MG63 (cell line): ENCODE results near the gene LAMTOR2. TPM values are rescaled to one million over a fixed set of nuclear protein-coding genes. Genes with fewer than 3 reads are reported as not detected.

Experiments used
- DNase-seq: peaks from one replicate; pipeline ENCODE4 v3.0.0-alpha.2; 2020
- H3K27me3 ChIP-seq: fragments of 250-450 bp; sonication (Bioruptor Pico); 2 replicates; pipeline ENCODE4 v1.5.1; 2020; ENCODE audit warnings: mild to moderate bottlenecking, moderate library complexity
- H3K36me3 ChIP-seq: fragments of 250-450 bp; sonication (Bioruptor Pico); 2 replicates; pipeline ENCODE4 v1.5.1; 2020; ENCODE audit warnings: mild to moderate bottlenecking, moderate library complexity
- H3K4me3 ChIP-seq: fragments of 250-450 bp; sonication (Bioruptor Pico); 2 replicates; pipeline ENCODE4 v1.5.1; 2020; ENCODE audit warnings: mild to moderate bottlenecking, moderate library complexity
- H3K9me3 ChIP-seq: fragments of 250-450 bp; sonication (Bioruptor Pico); 2 replicates; pipeline ENCODE4 v1.5.1; 2020; ENCODE audit warnings: mild to moderate bottlenecking, moderate library complexity
- total RNA-seq: library from RNA; depleted of rRNA; stranded (reverse); fragments of >200 nt; shearing (Covaris generic); gene quantifications from 2 replicates; pipeline ENCODE4 v1.2.3, GENCODE V29; 2014; ENCODE audit warnings: low replicate concordance

The LAMTOR2 gene
- total RNA-seq, 1 experiment from 2014 or later: 16.9 TPM

DNA sequence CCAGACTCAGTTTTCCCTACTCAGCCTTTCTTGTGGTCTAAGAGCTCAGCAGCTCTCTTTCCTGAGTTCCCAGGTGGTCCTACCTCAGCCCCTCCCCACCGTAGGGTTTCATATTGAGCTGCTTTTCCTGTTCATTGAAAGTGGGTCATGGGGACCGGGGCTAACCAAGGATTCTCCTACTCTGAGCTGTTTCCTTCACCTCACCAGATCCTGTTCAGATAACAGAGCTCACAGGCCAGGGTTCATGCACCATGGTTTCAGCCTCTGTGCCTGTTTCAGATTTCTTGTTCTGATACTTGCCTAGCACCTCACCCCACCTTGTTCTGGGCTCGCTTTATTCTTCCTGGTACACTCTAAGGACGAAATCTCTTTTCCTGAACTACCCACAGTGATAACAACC, 9.5 kb upstream of the LAMTOR2 start:
- Histone ChIP-seq H3K27me3 (no peaks in the 10 kb centered on the region), H3K36me3 (peaks cover 71% of the 10 kb centered on the region), H3K9me3 (no peaks in the 10 kb centered on the region), H3K4me3 (no peak overlapping the region)
- DNase-seq: no peak

DNA sequence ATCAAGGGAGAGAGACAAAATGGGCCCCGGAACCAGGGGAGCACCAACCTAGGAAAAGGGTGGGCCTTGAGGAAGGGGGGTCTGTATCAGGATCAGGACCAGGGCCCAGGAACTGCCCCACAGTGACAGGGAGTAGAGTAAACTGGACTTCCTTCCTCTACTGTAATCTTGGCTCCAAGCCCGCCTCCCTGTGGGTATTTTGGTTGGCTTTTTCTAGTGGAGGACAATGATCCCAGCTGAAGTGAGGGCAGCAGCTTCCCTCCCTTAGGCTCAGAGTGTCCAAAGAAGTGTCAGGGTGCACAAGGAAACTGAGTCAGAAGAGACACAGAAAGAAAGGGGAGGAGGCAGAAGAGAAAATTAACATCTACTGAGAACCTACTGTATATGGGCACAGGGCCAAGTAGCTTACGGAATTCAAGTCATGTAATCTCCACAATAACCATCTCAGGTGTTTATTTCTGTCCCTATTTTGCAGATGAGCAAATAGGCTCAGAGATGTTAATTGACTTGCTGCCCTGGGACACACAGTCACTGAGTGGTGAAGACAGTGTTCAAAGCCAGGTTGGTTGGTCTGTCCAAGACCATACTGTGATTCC, 5.8 kb upstream of the LAMTOR2 start:
- Histone ChIP-seq H3K9me3 (no peaks in the 10 kb centered on the region), H3K36me3 (peaks cover 47% of the 10 kb centered on the region), H3K4me3 (no peak overlapping the region), H3K27me3 (no peaks in the 10 kb centered on the region)
- peak; percentile 17 for DNase-seq

DNA sequence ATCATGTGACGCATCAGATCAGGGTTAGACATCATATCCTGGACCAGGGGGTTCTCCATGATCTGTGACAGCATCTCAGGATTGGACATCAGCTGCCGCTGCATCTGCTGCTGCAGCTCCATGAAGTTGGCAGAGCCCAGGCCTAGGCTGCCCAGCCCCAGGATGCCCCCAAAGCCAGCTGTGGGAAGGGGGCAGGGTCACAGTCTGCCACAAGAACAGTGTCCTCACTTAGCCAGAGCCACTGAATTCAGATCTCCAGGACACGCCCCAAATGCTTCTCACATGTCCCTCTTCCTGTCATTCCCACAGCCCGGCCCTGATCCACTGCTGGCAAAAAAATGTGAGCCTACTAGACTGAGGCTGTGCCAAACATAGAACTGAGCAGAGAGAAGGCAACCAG, 4.2 kb upstream of the LAMTOR2 start:
- no peak overlapping the region for H3K4me3 ChIP-seq
- no peak for DNase-seq
- no peaks in the 10 kb centered on the region for H3K27me3 ChIP-seq
- peaks cover 35% of the 10 kb centered on the region for H3K36me3 ChIP-seq
- H3K9me3 ChIP-seq: no peaks in the 10 kb centered on the region

DNA sequence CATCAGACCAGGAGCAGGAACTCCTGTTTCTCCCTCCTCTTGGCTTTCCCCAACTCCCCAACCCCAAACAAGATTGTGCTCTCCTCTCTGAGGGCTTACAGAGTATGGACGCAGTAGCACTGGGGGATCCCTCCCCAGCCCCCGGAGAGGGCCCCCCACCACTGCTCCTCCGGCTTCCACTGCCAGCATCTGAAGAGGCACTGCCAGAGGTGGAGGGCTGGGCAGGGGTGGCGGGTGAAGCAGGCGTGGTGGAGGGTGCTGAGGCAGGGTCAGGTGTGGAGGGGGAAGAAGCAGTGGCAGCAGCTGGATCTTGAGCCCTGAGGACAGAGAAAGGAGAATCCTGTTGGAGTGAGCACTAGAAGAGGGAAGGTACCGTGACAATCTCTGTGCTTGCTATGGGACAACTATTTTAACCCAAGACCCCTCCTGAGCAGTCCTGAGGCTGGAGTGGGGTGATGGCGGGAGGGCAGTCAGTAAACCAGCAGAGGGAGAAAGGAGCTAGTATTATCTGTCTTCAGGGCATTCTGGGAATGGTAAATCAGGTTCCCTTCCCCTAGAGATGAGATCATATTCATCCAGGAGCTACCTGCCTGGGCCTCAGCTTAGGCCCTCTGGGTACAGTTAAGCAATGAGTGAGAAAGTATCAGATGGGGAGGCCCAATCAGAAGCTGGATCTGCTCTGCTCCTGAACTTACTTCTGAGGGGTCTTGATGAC, 3.4 kb upstream of the LAMTOR2 start:
- H3K27me3 ChIP-seq: no peaks in the 10 kb centered on the region
- no peak overlapping the region for H3K4me3 ChIP-seq
- no peaks in the 10 kb centered on the region for H3K9me3 ChIP-seq
- peaks cover 33% of the 10 kb centered on the region for H3K36me3 ChIP-seq
- DNase-seq: no peak

DNA sequence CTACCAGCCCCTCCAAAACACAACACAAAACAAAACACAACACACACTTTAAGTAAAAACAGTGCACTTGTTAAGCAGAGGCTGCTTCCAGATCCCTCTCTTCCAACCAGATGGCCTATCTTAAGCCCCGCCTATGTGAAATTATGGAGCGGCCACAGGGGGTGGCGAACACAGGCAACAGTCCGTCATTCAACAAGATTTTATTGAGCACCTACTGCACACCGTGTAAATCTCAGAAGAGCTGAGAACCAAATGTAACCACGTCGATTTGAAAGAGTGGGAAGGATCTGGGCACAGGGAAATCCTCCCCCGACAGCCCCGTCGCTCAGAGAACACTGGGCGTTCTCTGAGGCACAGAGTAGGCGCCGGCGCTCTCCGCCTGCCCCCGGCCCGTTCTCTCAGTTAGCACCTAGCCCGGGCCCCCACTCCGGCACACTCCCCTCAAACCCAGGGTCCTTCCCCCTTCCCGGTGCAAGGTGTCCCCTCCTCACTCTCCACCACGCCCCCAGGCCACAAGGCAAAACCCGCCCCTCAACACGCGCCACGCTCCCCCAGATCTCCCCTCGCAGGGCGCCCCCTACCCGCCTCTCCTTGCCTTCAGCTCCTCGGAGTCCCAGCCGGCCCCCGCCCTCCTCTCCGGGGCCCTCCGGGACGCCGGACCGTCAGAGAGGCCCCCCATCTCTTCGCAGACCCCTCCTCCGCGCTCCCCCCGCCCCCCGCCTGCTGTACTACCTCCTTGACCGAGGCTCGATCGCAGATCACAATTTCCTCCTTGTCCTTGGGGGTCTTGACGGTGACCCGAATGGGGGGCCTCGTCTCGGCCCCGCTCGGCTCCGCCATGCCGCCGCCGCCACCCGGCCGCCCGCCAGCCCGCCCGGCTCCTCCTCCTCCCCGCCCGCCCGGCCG, 1.5 kb upstream of the LAMTOR2 start:
- no peaks in the 10 kb centered on the region for H3K27me3 ChIP-seq
- H3K4me3 ChIP-seq: peak overlapping the region; percentile 84
- peak; percentile 71 for DNase-seq
- no peaks in the 10 kb centered on the region for H3K9me3 ChIP-seq
- peaks cover 31% of the 10 kb centered on the region for H3K36me3 ChIP-seq

DNA sequence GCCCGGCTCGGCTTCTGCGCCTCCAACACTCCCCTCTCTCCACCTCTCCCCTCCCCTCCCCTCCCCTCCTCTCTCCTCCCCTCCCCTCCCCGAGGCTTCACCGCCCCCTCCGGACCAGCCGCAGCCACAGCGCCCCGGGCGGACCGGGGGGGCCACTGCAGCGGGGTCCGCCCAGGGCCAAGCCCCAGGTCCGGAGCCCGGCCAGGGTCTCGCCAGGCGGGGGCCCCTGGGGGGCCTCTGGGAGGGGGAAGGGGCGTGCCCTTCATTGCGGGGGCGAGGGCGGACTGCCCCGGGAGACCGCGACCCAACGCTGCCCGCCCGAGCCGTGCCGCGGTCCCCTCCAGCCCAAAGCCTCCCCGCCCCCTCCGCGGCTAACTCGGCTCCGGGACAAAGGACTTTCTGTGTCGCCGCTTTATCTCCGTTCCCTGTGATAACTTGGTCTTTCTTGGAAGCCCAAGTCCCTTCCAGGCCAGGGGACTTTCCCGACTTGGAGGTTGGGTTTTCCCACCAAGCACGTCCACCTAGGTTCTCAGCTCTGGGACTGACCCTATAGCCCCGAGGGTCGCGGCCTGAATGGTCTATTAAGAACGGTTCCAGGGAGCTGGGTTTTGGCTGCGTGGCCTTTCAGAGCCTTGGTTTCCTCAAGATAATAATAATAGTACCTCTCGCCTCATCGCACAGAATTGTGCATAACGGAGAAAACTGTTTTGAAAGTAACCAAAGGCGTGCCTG, 648 bp upstream of the LAMTOR2 start, which contains the start of gene UBQLN4:
TSS of gene UBQLN4 (minus strand) at position 31 of the 732 bp plus-strand sequence. CDS start 97 bp downstream, outside the sequence.
- H3K4me3 ChIP-seq: peak within 1 kb of the TSS; percentile 84
- no peaks in the 10 kb centered on the region for H3K27me3 ChIP-seq
- DNase-seq: peak; percentile 94
- no peaks in the 10 kb centered on the region for H3K9me3 ChIP-seq
- peaks cover 23% of the 10 kb centered on the region for H3K36me3 ChIP-seq

DNA sequence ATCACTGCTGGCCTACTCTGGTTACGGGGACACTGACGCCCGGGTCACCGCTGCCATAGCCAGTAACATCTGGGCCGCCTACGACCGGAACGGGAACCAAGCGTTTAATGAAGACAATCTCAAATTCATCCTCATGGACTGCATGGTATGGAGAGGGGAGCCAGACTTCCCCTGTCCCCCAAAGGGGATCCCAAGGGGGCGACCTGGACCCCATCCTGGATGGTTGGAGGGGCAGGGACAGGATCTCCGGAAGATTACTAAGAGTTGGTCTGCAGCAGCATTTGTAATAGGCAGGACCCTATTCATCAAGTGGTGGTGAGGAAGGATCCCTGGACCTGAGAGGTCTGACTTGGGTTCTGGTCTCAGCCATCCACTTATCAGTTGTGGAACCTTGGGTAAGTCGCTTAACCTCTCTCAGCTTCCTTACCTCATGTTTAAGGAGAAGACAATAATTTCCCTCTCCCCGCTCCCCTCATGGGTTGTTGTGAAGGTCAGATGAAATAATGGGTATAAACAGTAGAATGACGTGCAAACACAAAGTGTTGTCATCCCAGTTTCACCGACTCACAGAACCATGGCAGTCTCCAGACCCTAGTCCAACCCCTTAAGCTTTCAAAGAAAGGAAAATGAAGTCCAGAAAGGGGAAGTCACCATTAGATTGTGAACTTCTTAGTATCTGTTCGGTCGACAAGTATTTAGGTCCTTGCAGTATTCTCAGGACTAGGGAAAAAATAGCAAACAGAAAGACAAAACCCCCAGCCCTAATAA, 883 bp downstream of the LAMTOR2 start:
- H3K9me3 ChIP-seq: no peaks in the 10 kb centered on the region
- peak overlapping the region; percentile 84 for H3K4me3 ChIP-seq
- H3K27me3 ChIP-seq: no peaks in the 10 kb centered on the region
- peaks cover 8% of the 10 kb centered on the region for H3K36me3 ChIP-seq
- DNase-seq: no peak

DNA sequence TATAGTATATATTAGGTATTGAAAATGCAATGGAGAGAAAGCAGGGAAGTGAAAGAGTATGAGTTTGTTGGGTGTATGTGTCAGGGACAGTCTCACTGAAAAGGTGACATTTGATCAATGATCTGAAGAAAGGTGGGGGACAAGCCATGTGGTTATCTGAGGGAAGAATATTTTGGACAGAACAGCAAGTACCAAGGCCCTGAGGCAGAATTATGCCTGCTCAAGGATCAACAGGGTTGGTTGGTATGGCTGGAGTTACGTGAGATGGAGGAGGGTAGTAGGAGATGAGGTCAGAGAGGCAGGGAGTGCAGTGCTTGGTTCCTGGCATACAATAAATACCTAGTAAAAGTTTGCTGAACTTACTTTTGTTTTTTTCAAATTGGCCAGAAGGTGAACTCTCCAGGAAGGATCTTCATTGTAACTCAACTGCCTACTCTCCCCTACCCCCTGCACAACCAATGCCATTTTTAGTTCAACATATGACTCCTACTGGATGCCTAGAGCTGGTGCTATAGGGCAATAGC, 1.8 kb downstream of the LAMTOR2 start:
- H3K36me3 ChIP-seq: peaks cover 6% of the 10 kb centered on the region; the same call in 1 of the 2 replicates
- no peaks in the 10 kb centered on the region for H3K27me3 ChIP-seq
- DNase-seq: no peak
- no peak overlapping the region for H3K4me3 ChIP-seq
- H3K9me3 ChIP-seq: no peaks in the 10 kb centered on the region

DNA sequence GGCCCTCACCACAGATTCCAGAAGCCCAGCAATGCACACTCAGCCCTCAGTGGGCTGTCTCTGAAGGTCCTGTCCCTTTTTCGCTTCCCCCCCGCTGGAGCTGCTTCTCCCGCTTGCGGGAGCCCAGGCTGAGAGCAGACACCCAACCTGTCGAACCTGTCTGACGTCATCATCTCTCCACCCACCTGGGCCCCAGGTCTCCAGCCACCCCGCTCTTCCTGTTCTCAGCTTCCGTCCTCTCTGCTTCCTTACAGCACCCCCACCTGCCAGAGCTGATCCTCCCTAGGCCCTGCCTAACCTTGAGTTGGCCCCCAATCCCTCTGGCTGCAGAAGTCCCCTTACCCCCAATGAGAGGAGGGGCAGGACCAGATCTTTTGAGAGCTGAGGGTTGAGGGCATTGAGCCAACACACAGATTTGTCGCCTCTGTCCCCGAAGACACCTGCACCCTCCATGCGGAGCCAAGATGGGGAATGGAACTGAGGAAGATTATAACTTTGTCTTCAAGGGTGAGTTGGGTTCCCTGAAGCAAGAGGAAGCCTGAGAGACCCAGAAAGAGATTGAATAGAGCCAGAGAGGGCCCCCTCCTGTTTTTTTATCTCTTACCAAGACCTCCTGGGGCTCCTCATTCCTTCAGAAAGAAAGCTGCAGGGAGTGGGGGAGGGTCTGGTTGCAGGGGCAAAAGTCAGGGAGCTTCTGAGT, 6.5 kb downstream of the LAMTOR2 start, which contains the start of gene RAB25:
TSS of gene RAB25 (plus strand) at position 224 of the 700 bp plus-strand sequence. CDS start at position 465, 241 bp downstream.
- Histone ChIP-seq H3K4me3 (no peak within 1 kb of the TSS), H3K9me3 (no peaks in the 10 kb centered on the region), H3K27me3 (no peaks in the 10 kb centered on the region), H3K36me3 (peaks cover 4% of the 10 kb centered on the region; the same call in 1 of the 2 replicates)
- DNase-seq: no peak

DNA sequence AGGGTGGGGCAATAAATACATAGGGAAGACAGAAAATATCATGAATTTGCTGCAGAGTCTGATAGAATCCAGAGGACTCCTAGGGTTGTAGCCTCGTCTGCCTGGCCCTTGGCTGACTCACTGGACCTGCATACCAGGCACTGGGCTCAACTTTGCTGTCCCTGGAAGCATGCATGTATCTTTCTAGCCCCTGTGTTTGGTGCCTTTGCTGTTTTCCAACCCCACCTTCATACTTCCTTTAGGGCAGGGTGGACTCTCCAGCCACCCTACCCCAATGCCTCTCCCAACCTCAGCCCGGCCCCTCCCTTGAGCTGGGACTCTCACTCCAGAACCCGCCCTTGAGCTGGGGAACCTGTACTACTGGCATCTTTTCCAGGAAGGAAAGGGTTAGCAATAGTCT, 7.6 kb downstream of the LAMTOR2 start:
- no peaks in the 10 kb centered on the region for H3K27me3 ChIP-seq
- H3K9me3 ChIP-seq: no peaks in the 10 kb centered on the region
- H3K4me3 ChIP-seq: no peak overlapping the region
- H3K36me3 ChIP-seq: no peaks in the 10 kb centered on the region
- no peak for DNase-seq

DNA sequence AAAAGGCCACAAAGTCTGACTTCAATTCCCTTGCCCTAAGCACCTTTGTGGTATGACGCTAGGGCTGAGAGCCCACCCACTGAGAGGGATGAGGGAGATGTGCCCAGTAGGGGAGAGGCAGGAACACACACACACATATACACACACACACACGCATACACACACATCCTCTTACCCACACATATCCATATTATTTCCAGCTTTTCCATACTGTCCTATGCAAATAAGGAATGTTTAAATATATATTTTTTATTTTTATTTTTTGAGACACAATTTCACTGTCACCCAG, 9.4 kb downstream of the LAMTOR2 start:
- no peak for DNase-seq
- no peak overlapping the region for H3K4me3 ChIP-seq
- no peaks in the 10 kb centered on the region for H3K36me3 ChIP-seq
- no peaks in the 10 kb centered on the region for H3K27me3 ChIP-seq
- no peaks in the 10 kb centered on the region for H3K9me3 ChIP-seq

DNA sequence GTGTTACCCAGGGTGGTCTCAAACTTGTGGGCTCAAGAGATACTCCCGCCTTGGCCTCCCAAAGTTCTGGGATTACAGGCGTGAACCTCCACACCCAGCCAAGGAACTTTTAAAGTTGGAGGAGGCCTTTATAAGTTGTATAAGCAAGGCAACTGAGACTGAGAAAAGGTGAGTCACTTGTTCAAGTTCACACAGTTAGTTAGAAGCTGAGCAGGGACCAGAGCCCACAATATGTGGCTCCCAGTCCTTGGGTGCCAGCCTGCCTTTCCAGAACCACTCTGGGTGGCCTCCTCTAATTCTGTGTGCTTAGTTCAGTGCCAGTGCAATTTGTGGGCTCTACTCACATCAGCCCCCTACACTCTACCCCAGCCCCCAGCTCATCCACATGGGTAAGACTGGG, 10.0 kb downstream of the LAMTOR2 start:
- H3K27me3 ChIP-seq: no peaks in the 10 kb centered on the region
- no peak for DNase-seq
- no peaks in the 10 kb centered on the region for H3K36me3 ChIP-seq
- no peaks in the 10 kb centered on the region for H3K9me3 ChIP-seq
- no peak overlapping the region for H3K4me3 ChIP-seq

DNA sequence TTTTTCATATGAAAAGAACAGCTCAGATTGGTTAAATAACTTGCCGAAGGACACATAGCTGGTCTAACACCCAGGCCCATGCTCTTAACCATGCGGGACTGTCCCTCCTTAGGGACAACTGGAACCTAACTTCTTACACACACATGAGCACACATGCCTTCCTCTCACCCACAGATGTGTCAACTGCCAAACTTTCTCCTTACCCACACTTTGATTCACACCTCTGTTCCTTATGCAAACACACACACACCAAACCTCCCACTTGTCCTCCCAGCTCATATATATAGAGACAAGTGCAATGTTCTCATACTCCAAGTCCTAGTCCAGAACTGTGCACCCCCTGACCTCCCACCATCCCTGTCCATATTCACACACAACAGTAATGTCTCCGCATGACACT, 10.6 kb downstream of the LAMTOR2 start:
- no peaks in the 10 kb centered on the region for H3K9me3 ChIP-seq
- H3K4me3 ChIP-seq: no peak overlapping the region
- no peaks in the 10 kb centered on the region for H3K27me3 ChIP-seq
- no peaks in the 10 kb centered on the region for H3K36me3 ChIP-seq
- DNase-seq: no peak

DNA sequence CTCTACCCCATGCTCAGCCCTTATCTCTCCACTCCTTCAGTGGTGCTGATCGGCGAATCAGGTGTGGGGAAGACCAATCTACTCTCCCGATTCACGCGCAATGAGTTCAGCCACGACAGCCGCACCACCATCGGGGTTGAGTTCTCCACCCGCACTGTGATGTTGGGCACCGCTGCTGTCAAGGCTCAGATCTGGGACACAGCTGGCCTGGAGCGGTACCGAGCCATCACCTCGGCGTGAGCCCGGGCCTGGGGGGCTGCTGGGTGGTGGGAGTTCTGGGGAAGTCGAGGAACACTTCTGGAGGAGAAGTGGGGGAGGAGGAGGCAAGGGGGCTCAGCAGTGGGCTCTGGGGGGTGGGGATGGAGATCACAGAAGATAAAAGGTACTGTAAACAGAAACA, 11.3 kb downstream of the LAMTOR2 start:
- Histone ChIP-seq H3K36me3 (no peaks in the 10 kb centered on the region), H3K27me3 (no peaks in the 10 kb centered on the region), H3K4me3 (no peak overlapping the region), H3K9me3 (no peaks in the 10 kb centered on the region)
- DNase-seq: no peak

DNA sequence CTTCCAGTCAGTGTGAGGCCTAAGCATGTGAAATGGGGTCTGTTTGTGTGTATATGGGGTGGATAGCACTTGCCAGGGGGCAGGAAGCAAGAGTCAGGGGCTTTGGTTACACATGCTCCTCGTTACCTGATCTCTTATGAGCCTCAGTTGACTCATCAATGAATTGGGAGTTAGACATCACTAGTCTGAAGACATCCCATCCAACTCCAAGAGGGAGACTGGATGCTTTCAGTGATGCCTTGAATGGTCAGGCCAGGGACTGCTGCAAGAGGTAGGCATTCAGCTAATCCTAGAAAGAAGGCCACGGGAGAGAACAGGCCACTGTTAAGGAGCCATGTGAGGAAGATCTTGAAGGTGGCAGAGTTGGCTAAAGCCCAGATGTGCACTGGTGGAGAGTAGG, 12.7 kb downstream of the LAMTOR2 start:
- DNase-seq: no peak

More for the DNA sequence above, 12.7 kb downstream of the LAMTOR2 start:
- Histone ChIP-seq H3K9me3 (no peaks in the 10 kb centered on the region), H3K27me3 (no peaks in the 10 kb centered on the region), H3K36me3 (no peaks in the 10 kb centered on the region), H3K4me3 (no peak overlapping the region)
